Measurements from ENCODE around the gene SAA2. TPM values are rescaled to one million over a fixed set of nuclear protein-coding genes. Genes with fewer than 3 reads are reported as not detected.

The SAA2 gene
- total RNA-seq, 1 donor from 2014 or later: 8.0 TPM

- peak; percentile 81 for TF ChIP-seq CTCF (IDR thresholded peaks at IDR 0.05; ENCODE audit: insufficient read depth, low read length, poor library complexity, severe bottlenecking)
- Histone ChIP-seq H3K4me3 (ENCODE audit: low read depth, low read length) (no peak overlapping the region), H3K36me3 (ENCODE audit: control insufficient read depth, insufficient read depth, low read length) (no peaks in the 10 kb centered on the region), H3K27me3 (ENCODE audit: control insufficient read depth, insufficient read depth, low read length) (no peaks in the 10 kb centered on the region)
- peak; percentile 26 for DNase-seq (ENCODE audit: low read depth)
Measured at GRCh38 chr11:18243783-18244362, 4.6 kb downstream of the SAA2 start.

DNA sequence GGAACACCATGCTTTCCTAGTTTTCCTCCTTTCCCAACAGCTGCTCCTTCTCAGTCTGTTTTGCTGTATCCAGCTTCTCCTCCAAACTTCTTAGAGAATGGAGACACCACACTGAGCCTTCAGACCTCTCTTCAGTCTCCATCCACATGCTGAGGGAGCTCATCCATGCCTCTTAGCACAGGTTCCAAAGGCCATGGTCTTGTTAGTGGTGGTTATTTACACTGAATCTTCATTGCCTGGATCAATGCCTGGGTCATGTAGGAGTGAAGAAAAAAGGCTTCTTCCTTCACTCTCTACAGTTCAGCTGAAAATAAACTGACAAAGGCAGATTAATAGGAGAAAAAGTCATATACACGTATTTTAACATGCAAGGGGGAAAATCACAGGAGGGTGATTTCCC is 8.8 kb downstream of the SAA2 start:
- Histone ChIP-seq H3K4me3 (ENCODE audit: low read depth, low read length) (no peak overlapping the region), H3K27me3 (ENCODE audit: control insufficient read depth, insufficient read depth, low read length) (no peaks in the 10 kb centered on the region), H3K36me3 (ENCODE audit: control insufficient read depth, insufficient read depth, low read length) (no peaks in the 10 kb centered on the region)
- no peak for DNase-seq (ENCODE audit: low read depth)
- TF ChIP-seq CTCF (IDR thresholded peaks at IDR 0.05; ENCODE audit: insufficient read depth, low read length, poor library complexity, severe bottlenecking): no peak

- no peak for TF ChIP-seq CTCF (IDR thresholded peaks at IDR 0.05; ENCODE audit: insufficient read depth, low read length, poor library complexity, severe bottlenecking)
- no peaks in the 10 kb centered on the region for H3K36me3 ChIP-seq (ENCODE audit: control insufficient read depth, insufficient read depth, low read length)
- no peak within 1 kb of the TSS for H3K4me3 ChIP-seq (ENCODE audit: low read depth, low read length)
- DNase-seq (ENCODE audit: low read depth): no peak
- no peaks in the 10 kb centered on the region for H3K27me3 ChIP-seq (ENCODE audit: control insufficient read depth, insufficient read depth, low read length)
Measured at GRCh38 chr11:18236664-18237356, 11.7 kb downstream of the SAA2 start, which contains the start of gene SAA4. Gene SAA4 (minus strand): TSS chr11:18236802. CDS start chr11:18235926, 876 bp downstream.

GRCh38 chr11:18235394-18236334 is 12.8 kb downstream of the SAA2 start:
- Histone ChIP-seq H3K36me3 (ENCODE audit: control insufficient read depth, insufficient read depth, low read length) (no peaks in the 10 kb centered on the region), H3K4me3 (ENCODE audit: low read depth, low read length) (no peak overlapping the region), H3K27me3 (ENCODE audit: control insufficient read depth, insufficient read depth, low read length) (no peaks in the 10 kb centered on the region)
- no peak for DNase-seq (ENCODE audit: low read depth)
- TF ChIP-seq CTCF (IDR thresholded peaks at IDR 0.05; ENCODE audit: insufficient read depth, low read length, poor library complexity, severe bottlenecking): no peak

DNA sequence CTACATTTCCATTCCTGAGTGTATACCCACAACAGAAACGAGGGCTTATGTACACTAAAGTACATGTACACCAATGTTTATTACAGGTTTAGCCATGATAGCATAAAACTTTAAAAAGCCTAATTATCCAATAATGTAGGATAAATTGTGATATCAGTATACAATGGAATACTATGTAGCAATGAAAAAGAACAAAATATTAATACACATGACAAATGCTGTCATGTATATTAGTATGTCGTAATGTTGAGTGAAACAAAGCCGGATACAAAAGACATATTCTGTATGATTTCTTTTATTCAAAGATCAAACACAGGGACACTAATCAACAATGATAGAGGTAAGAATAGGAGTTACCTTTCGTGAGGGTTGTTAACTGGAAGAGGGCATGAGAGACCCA is 14.6 kb downstream of the SAA2 start:
- Histone ChIP-seq H3K27me3 (ENCODE audit: control insufficient read depth, insufficient read depth, low read length) (no peaks in the 10 kb centered on the region), H3K4me3 (ENCODE audit: low read depth, low read length) (no peak overlapping the region), H3K36me3 (ENCODE audit: control insufficient read depth, insufficient read depth, low read length) (no peaks in the 10 kb centered on the region)
- no peak for TF ChIP-seq CTCF (IDR thresholded peaks at IDR 0.05; ENCODE audit: insufficient read depth, low read length, poor library complexity, severe bottlenecking)
- DNase-seq (ENCODE audit: low read depth): no peak
